Esophagus squamous epithelium (tissue), 4 donors: ENCODE measurements around the gene RILPL1.
"Not testable (repeated sequence)": the region's sequence is repeated elsewhere in the genome, so short reads cannot be mapped to it uniquely, and the experiment has no call there.

Source experiments
- POLR2A ChIP-seq, 4 donors: fragments of 450-650 bp; IDR thresholded peaks; one replicate each; pipeline ENCODE4 v1.6.1; 2017; ENCODE audit warnings: antibody characterized with exemption in 4 of 4, mild to moderate bottlenecking in 4 of 4, moderate library complexity in 3 of 4
- TF ChIP-seq, protein P1 (sequence below), 6 experiments: fragments of 450-650 bp in 4 of 6; fragments of 200-600 bp in 2 of 6; sonication (generic) in 2 of 6; IDR thresholded peaks; one replicate each; pipeline ENCODE4 v1.5.1; 2016 to 2019; ENCODE audit warnings: antibody characterized with exemption in 6 of 6, mild to moderate bottlenecking in 4 of 6, moderate library complexity in 4 of 6

DNA sequence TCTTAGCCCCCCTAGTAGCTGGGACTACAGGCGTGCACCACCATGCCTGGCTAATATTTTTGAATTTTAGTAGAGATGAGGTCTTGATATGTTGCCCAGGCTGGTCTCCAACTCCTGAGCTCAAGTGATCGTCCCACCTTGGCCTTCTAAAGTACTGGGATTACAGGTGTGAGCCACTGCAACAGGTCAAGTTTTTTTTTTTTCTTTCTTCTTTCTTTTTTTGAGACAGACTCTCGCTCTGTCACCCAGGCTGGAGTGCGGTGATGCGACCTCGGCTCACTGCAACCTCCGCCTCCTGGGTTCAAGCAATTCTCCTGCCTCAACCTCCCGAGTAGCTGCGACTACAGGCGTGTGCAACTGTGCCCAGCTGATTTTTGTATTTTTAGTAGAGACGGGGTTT, 70.3 kb downstream of the RILPL1 start:
- TF ChIP-seq, protein P1, sequence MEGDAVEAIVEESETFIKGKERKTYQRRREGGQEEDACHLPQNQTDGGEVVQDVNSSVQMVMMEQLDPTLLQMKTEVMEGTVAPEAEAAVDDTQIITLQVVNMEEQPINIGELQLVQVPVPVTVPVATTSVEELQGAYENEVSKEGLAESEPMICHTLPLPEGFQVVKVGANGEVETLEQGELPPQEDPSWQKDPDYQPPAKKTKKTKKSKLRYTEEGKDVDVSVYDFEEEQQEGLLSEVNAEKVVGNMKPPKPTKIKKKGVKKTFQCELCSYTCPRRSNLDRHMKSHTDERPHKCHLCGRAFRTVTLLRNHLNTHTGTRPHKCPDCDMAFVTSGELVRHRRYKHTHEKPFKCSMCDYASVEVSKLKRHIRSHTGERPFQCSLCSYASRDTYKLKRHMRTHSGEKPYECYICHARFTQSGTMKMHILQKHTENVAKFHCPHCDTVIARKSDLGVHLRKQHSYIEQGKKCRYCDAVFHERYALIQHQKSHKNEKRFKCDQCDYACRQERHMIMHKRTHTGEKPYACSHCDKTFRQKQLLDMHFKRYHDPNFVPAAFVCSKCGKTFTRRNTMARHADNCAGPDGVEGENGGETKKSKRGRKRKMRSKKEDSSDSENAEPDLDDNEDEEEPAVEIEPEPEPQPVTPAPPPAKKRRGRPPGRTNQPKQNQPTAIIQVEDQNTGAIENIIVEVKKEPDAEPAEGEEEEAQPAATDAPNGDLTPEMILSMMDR (IDR thresholded peaks at IDR 0.05) = not testable (repeated sequence)
- not testable (repeated sequence) for TF ChIP-seq POLR2A (IDR thresholded peaks at IDR 0.05)
